SK-N-MC (cell line): ENCODE measurements around the gene DOCK1.

Experiments used
- DNase-seq: peaks from one replicate; pipeline ENCODE4 v3.0.0-alpha.2; 2011; ENCODE audit warnings: low read depth, low spot score
- H3K27ac ChIP-seq: fragments of 200-600 bp; sonication (generic); 2 replicates; pipeline ENCODE4 v1.5.1; 2016; ENCODE audit warnings: mixed run types
- H3K36me3 ChIP-seq: fragments of 200-600 bp; sonication (generic); 2 replicates; pipeline ENCODE4 v1.6.1; 2017; ENCODE audit warnings: antibody characterized with exemption, low read length, mixed read lengths; ENCODE audit not compliant: insufficient read depth
- H3K4me3 ChIP-seq: fragments of 200-600 bp; sonication (generic); 2 replicates; pipeline ENCODE4 v1.5.1; 2016
- H3K9ac ChIP-seq: fragments of 200-600 bp; sonication (generic); 2 replicates; pipeline ENCODE4 v1.8.0; 2017; ENCODE audit warnings: mixed run types, mixed read lengths; ENCODE audit not compliant: insufficient read length
- H3K9me3 ChIP-seq: fragments of 200-600 bp; sonication (generic); 2 replicates; pipeline ENCODE4 v1.6.1; 2017; ENCODE audit warnings: low read depth, mild to moderate bottlenecking, antibody characterized with exemption, low read length, moderate library complexity, mixed read lengths
- EZH2 ChIP-seq: fragments of 200-600 bp; sonication (generic); IDR thresholded peaks from one replicate; pipeline ENCODE4 v1.6.1; 2017; ENCODE audit warnings: antibody characterized with exemption
- FOXP2 ChIP-seq: optimal IDR thresholded peaks from 2 replicates; pipeline ENCODE3; 2011; ENCODE audit warnings: mild to moderate bottlenecking, moderate library complexity; ENCODE audit not compliant: insufficient read depth; ENCODE audit errors: extremely low read length, control extremely low read depth
- POLR2AphosphoS5 ChIP-seq: IDR thresholded peaks from 2 replicates; pipeline ENCODE4 v1.6.1; 2012; ENCODE audit warnings: mild to moderate bottlenecking, low read depth, low read length, borderline replicate concordance

The DOCK1 gene

GRCh38 chr10:127012071-127012768 is 107.0 kb downstream of the DOCK1 start:
- H3K9me3 ChIP-seq, result no peaks in the 10 kb centered on the region
- DNase-seq, result no peak

GRCh38 chr10:127012769-127013152 is 107.5 kb downstream of the DOCK1 start:
- Histone ChIP-seq H3K4me3 (no peak overlapping the region), H3K9ac (no peak overlapping the region), H3K9me3 (no peaks in the 10 kb centered on the region), H3K36me3 (no peaks in the 10 kb centered on the region), H3K27ac (no peak overlapping the region)
- no peak for DNase-seq
- TF ChIP-seq EZH2 (no peak), POLR2AphosphoS5 (no peak), FOXP2 (no peak)

More at GRCh38 chr10:127012071-127012768, 107.0 kb downstream of the DOCK1 start:
- Histone ChIP-seq H3K4me3 (no peak overlapping the region), H3K36me3 (no peaks in the 10 kb centered on the region), H3K9ac (no peak overlapping the region), H3K27ac (no peak overlapping the region)
- TF ChIP-seq FOXP2 (no peak), POLR2AphosphoS5 (no peak), EZH2 (no peak)

GRCh38 chr10:127013211-127013656 is 108.0 kb downstream of the DOCK1 start:
- Histone ChIP-seq H3K27ac (no peak overlapping the region), H3K4me3 (no peak overlapping the region), H3K9ac (no peak overlapping the region), H3K9me3 (no peaks in the 10 kb centered on the region), H3K36me3 (no peaks in the 10 kb centered on the region)
- no peak for TF ChIP-seq FOXP2
- TF ChIP-seq POLR2AphosphoS5, result no peak
- no peak for TF ChIP-seq EZH2
- DNase-seq, result no peak

GRCh38 chr10:127013691-127014473 is 108.7 kb downstream of the DOCK1 start:
- no peak overlapping the region for H3K27ac ChIP-seq
- no peaks in the 10 kb centered on the region for H3K9me3 ChIP-seq
- H3K36me3 ChIP-seq, result no peaks in the 10 kb centered on the region
- no peak overlapping the region for H3K9ac ChIP-seq
- TF ChIP-seq POLR2AphosphoS5 (no peak), EZH2 (no peak), FOXP2 (no peak)
- no peak for DNase-seq
- H3K4me3 ChIP-seq, result no peak overlapping the region

GRCh38 chr10:127014671-127015070 is 109.4 kb downstream of the DOCK1 start:
- TF ChIP-seq POLR2AphosphoS5, result no peak
- TF ChIP-seq FOXP2, result no peak
- no peak for TF ChIP-seq EZH2
- H3K4me3 ChIP-seq, result no peak overlapping the region
- H3K36me3 ChIP-seq, result no peaks in the 10 kb centered on the region
- H3K27ac ChIP-seq, result no peak overlapping the region
- no peaks in the 10 kb centered on the region for H3K9me3 ChIP-seq
- no peak for DNase-seq
- no peak overlapping the region for H3K9ac ChIP-seq

- Histone ChIP-seq H3K9me3 (no peaks in the 10 kb centered on the region), H3K36me3 (no peaks in the 10 kb centered on the region), H3K27ac (no peak overlapping the region), H3K9ac (no peak overlapping the region), H3K4me3 (no peak overlapping the region)
- TF ChIP-seq EZH2 (no peak), POLR2AphosphoS5 (no peak), FOXP2 (no peak)
- DNase-seq, result no peak
Measured at GRCh38 chr10:127015373-127015772, 110.1 kb downstream of the DOCK1 start.

GRCh38 chr10:127016331-127016730 is 111.1 kb downstream of the DOCK1 start:
- Histone ChIP-seq H3K36me3 (no peaks in the 10 kb centered on the region), H3K9me3 (no peaks in the 10 kb centered on the region), H3K27ac (no peak overlapping the region), H3K4me3 (no peak overlapping the region), H3K9ac (no peak overlapping the region)
- TF ChIP-seq FOXP2, result no peak
- no peak for TF ChIP-seq POLR2AphosphoS5
- TF ChIP-seq EZH2, result no peak
- DNase-seq, result no peak

- DNase-seq, result no peak
- no peak overlapping the region for H3K27ac ChIP-seq
- TF ChIP-seq FOXP2, result no peak
- no peak for TF ChIP-seq EZH2
- H3K9ac ChIP-seq, result no peak overlapping the region
- no peaks in the 10 kb centered on the region for H3K9me3 ChIP-seq
- no peak overlapping the region for H3K4me3 ChIP-seq
- H3K36me3 ChIP-seq, result no peaks in the 10 kb centered on the region
Measured at GRCh38 chr10:127017541-127018297, 112.5 kb downstream of the DOCK1 start.
